Non-pigmented ciliary epithelial cell (primary cell): ENCODE data around the gene MKRN1.
"Not testable (repeated sequence)": the region's sequence is repeated elsewhere in the genome, so short reads cannot be mapped to it uniquely, and the experiment has no call there.

ENCODE experiments used
- DNase-seq: peaks from one replicate; pipeline ENCODE4 v3.0.0-alpha.2; 2010; ENCODE audit warnings: low read depth

MKRN1 gene

DNA sequence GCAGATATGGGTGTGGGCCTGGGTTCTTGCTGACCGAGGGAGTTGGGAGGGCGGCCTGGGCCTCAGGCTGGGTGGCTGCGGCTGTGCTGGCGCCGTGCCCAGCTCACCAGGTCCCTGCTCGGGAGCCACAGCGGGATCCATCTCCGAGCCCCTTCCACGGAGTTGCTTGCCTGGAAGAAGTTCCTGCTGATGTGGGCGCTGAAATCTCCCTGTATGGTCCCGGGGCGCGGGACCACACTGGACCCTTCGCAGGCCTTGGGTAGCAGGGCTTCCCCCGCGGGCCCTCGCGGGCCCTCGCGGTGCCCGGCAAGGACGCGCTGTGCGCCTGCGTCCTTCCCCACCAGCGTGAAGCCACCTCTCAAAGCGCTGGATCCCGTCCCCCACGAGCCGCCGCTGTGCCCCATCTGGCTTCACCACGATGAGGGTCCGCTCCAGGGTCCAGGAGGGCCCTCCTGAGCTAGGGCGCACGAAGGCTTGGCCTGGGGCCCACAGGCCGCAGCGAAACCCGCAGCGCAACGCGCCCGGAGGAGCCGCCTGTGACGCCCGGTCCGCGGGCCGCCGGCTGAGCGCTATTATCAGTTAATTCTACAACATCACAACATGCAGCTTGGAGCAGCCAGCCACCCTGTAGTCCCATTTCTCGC is 43.9 kb downstream of the MKRN1 start:
- no peak for DNase-seq

DNA sequence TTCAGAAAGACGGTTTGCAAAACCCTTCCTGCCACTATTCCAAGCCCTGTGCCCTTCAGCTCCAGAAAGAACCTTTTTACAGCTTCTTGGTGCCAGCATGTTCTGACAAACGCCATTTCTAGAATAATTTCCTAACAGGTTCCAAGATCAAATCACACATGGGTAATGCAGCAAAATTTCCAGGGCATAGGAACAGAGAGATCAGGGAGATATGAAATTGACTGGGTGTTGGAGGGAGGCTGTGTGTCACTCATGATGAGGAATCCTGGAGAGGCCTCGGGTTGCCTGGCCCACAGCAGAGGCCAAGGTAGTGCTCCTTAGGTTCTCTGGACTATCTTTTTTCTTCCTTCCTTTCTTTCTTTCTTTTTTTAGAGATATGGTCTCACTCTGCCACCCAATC is 45.9 kb downstream of the MKRN1 start:
- no peak for DNase-seq

DNA sequence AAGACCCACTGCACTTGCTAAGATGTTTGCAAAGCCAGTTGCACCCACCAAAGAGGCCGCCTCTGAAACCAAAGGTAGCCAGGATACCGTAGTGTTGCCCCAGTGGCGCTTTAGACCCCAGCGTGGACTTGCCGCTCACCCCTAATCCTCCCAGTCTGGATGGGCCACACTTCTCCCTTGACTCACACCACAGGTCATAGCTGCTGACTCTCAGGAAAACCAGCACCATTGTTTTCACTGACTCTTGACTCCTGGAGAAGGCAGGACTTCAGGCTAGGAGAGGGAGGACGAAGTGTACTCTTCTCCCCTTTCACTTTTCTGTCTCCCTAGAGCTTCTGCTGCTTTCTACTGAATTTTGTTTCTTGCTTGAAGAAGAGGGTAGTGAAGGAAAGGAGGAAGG is 53.2 kb downstream of the MKRN1 start:
- DNase-seq = no peak

DNA sequence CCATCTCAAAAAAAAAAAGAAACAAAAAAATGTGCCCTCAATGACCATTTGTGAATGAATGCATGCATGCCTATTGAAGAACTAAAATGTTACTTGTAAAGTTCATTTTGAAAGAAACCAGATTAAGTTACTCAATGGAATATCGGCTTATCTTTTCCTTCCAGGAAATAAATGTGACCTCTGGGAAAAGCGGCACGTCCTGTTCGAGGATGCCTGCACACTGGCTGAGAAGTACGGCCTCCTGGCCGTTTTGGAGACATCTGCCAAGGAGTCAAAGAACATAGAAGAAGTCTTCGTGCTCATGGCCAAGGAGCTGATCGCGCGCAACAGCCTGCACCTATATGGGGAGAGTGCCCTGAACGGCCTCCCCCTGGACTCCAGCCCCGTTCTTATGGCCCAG is 53.6 kb downstream of the MKRN1 start:
- DNase-seq = no peak

DNA sequence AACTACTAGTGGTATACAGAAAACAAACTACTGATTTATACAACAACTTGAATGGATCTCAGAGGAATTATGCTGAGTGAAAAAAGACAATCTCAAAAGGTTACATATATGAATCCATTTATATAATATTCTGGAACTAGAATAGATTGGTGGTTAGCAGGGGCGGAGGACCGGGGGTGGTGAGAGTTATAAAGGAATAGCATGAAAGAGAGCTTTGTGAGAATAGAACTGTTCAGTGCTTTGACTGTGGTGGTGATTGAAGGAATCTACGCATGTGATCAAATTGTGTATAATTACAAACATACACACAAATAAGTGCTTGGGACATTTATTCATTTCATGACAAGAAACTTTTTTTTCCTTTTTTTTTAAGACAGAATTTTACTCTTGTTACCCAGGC is 55.8 kb downstream of the MKRN1 start:
- DNase-seq = no peak

DNA sequence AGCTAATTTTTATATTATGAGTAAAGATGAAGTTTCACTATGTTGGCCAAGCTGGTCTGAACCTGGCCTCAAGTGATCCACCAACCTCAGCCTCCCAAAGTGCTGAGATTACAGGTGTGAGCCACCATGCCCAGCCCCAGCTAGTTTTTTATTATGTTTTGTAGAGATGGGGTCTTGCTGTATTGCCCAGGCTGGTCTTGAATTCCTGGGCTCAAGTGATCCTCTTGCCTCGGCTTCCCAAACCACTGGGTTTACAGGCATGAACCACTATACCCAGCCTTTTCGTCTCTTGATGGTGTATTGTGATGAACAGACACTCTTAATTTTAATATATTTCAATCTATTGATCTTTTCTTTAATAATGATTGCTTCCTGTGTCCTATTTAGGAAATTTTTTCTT is 57.8 kb downstream of the MKRN1 start:
- DNase-seq = no peak

DNA sequence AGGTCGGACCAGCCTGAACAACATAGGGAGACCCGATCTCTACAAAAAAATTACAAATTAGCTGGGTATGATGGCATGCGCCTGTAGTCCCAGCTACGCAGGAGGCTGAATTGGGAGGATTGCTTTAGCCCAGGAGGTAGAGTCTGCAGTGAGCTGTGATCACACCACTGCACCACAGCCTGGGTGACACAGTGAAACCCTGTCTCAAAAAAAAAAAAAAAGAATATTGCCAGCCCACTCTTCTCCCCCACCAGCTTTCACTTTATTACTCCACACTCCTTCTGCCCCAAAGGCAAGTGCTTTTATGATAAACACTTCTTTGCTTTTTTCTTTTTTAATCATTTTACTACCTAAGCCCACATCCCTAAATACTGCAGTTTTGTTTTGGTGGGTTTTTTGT is 60.7 kb downstream of the MKRN1 start:
- DNase-seq = no peak

DNA sequence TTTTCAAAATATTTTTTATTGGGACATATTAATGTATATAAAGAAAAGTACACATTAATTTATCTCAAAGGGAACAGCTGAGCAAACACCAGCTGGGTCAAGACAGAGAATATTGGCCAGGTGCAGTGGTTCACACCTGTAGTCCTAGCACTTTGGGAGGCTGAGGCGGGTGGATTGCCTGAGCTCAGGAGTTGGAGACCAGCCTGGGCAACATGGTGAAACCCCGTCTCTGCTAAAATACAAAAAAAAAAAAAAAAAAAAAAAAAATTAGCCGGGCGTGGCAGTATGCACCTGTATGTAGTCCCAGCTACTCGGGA is 61.2 kb downstream of the MKRN1 start:
- DNase-seq = not testable (repeated sequence)

DNA sequence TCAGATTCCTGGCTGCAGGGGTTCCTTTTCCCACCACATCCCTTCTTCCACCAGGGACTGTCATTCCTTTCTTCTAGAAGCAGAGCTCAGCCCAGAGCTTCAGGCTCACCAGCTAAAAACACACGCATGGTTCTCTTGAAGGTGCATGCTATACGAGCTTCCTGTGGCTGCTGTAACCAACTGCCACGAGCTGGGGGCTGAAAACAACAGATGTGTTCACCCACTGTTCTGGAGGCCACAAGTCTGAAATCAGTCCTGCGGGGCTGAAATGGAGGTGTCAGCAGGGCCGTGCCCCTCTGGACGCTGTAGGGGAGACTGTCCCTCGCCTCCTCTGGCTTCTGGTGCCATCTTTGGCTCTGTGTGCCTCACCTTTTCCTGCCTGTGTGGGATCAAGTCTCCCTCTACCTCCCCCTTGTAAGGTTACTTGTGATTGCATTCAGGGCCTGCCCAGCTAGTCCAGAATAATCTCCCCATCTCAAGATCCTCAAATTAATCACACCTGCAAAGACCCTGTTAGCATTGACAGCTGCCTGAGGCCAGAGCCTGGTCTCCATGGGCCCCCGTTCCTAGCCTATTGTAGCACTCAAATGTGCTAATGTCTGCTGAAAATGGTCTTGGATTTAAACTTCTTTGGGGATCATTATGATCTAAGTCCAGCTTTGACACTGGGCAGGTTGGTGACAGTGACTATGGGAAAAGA is 61.7 kb downstream of the MKRN1 start:
- no peak for DNase-seq

DNA sequence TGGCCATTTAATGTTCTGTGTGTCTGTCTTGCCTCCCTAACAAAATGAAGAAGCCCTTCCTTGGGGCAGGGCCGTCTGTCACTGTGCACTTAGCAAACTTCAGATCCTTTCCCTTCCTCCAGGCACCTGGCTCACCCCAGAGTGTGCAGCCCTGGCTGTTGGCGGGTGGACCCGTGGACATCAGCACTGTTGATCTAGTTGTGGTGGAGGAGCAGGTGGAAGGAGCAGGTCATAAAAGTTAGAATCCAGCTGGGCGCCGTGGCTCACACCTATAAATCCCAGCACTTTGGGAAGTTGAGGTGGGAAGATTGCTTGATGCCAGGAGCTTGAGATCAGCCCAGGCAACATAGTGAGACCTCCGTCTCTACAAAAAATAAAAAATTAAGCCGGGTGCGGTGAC is 62.7 kb downstream of the MKRN1 start:
- no peak for DNase-seq

DNA sequence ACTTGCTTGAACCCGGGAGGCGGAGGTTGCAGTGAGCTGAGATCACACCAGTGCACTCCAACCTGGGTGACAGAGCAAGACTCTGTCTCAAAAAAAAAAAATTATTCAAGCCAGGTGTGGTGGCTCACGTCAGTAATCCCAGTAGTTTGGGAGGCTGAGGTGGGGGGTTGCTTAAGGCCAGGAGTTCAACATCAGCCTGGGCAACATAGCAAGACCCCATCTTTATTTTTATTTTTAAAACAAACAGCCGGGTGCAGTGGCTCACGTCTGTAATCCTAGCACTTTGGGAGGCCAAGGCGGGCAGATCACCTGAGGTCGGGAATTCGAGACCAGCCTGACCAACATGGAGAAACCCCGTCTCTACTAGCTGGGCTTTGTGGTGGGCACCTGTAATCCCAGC is 63.5 kb downstream of the MKRN1 start:
- DNase-seq = not testable (repeated sequence)

DNA sequence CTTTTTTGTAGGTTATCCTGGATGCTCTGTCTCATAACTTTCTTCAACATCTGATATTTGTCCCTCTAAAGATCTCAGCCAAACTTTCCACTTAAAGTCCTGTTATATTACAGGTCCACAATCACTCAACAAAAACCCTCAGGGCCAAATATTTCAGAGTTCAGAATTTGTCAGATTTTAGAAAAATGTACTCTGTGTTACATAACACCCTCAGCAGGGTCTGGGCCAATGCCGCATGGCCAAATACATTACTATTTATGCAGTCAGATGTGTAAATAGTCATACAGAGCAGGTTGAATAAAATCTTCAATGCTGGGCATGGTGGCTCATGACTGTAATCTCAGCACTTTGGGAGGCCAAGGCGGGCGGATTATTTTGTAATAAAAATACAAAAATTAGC is 63.9 kb downstream of the MKRN1 start:
- no peak for DNase-seq

DNA sequence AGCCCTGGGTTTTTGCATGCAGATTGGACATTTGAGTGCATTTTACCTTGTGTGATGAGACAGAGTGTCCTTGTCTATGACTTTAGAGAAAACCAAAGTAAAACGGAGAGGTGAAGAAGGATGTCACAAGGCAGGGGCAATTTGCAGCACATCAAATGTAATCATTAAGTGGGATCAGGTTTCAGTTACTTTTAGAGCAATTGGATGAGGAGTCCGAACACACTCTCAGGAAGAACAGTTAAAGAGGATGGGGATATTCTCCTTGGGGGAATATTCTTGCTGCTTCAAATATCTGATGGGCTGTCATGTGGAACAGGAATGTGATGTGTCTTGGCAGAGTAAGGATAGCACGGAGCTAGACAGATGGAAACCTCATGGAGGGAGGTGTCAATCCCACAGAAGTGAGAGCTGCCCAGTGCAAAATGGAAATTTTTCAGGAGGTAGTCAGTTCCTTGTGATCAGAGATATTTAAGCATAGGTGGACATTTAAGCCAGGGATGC is 74.7 kb downstream of the MKRN1 start:
- no peak for DNase-seq

DNA sequence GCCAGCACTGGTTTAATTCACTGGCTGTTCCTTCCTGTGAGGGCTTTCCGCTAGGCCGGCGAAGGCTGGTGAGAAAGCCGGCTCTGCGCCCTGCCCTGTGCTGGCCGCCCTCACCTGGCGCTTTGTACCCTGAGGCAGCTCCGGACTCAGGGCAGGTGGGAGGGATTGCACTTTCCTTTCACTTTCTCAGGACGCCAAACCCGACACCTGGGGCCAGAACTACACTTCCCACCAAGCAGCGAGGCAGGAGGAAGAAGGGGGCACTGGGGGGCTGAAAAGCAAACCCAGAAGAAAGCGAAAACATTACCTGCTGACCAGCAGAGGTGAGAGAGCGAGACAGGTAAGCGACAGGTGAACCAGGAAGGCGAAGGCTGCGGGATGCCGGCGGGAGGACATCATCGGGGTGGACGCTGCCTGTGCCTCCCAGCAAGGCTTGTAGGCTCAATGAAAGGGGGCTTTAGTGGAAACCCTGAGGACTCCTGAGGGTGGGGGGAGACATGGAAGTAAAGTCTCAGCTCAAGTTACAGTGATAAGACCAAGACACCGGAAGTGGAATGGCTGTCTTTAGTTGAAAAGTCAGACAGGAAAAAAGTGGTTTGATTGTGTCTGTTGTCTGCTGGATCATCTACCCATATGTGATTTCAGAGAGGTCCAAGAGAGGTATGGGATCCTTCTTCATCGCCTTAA is 75.3 kb downstream of the MKRN1 start, which contains the start of gene RAB19:
Gene RAB19 (plus strand): TSS at position 181 of the 687 bp plus-strand sequence. CDS start 3,589 bp downstream, outside the sequence.
- DNase-seq = no peak
